Right atrium auricular region (tissue), 2 donors: ENCODE data around the gene SYNM. TPM values are rescaled to one million over a fixed set of nuclear protein-coding genes. Genes with fewer than 3 reads are reported as not detected.
A peak's percentile ranks its signal among the peaks of the same experiment; 100 is the strongest.

ENCODE experiments used
- DNase-seq: peaks from one replicate; pipeline ENCODE4 v3.0.0-alpha.2; 2019; ENCODE audit warnings: low spot score
- H3K27ac ChIP-seq, 2 donors: fragments of 200-600 bp; sonication (generic); 1 replicate in 1 of 2; 2 replicates in 1 of 2; pipeline ENCODE4 v1.5.1; 2016 to 2019
- H3K27me3 ChIP-seq, 2 donors: fragments of 200-600 bp; sonication (generic); one replicate each; pipeline versions ENCODE4 v1.5.1 to v1.6.0; 2017 to 2019
- H3K36me3 ChIP-seq: fragments of 200-600 bp; sonication (generic); one replicate; pipeline ENCODE4 v1.5.1; 2016
- H3K4me1 ChIP-seq, 2 donors: fragments of 200-600 bp; sonication (generic); one replicate each; pipeline versions ENCODE4 v1.5.1 to v1.6.0; 2017 to 2019
- H3K4me3 ChIP-seq, 2 donors: fragments of 200-600 bp; sonication (generic); 1 replicate in 1 of 2; 2 replicates in 1 of 2; pipeline ENCODE4 v1.5.1; 2017 to 2019; ENCODE audit warnings: mild to moderate bottlenecking in 1 of 2, moderate library complexity in 1 of 2
- H3K9me3 ChIP-seq, 2 donors: fragments of 200-600 bp; sonication (generic); one replicate each; pipeline ENCODE4 v1.5.1; 2019
- total RNA-seq, 2 donors: library from RNA; depleted of rRNA; stranded (reverse); fragments of >200 nt; gene quantifications; one replicate each; pipeline ENCODE4 v1.1.0, GENCODE V29; 2016
- TF ChIP-seq, protein P1 (sequence below), 2 donors: fragments of 200-600 bp; sonication (generic); IDR thresholded peaks; one replicate each; pipeline ENCODE4 v1.5.1; 2019; ENCODE audit warnings: antibody characterized with exemption in 2 of 2

The SYNM gene, protein sequence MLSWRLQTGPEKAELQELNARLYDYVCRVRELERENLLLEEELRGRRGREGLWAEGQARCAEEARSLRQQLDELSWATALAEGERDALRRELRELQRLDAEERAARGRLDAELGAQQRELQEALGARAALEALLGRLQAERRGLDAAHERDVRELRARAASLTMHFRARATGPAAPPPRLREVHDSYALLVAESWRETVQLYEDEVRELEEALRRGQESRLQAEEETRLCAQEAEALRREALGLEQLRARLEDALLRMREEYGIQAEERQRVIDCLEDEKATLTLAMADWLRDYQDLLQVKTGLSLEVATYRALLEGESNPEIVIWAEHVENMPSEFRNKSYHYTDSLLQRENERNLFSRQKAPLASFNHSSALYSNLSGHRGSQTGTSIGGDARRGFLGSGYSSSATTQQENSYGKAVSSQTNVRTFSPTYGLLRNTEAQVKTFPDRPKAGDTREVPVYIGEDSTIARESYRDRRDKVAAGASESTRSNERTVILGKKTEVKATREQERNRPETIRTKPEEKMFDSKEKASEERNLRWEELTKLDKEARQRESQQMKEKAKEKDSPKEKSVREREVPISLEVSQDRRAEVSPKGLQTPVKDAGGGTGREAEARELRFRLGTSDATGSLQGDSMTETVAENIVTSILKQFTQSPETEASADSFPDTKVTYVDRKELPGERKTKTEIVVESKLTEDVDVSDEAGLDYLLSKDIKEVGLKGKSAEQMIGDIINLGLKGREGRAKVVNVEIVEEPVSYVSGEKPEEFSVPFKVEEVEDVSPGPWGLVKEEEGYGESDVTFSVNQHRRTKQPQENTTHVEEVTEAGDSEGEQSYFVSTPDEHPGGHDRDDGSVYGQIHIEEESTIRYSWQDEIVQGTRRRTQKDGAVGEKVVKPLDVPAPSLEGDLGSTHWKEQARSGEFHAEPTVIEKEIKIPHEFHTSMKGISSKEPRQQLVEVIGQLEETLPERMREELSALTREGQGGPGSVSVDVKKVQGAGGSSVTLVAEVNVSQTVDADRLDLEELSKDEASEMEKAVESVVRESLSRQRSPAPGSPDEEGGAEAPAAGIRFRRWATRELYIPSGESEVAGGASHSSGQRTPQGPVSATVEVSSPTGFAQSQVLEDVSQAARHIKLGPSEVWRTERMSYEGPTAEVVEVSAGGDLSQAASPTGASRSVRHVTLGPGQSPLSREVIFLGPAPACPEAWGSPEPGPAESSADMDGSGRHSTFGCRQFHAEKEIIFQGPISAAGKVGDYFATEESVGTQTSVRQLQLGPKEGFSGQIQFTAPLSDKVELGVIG (N-terminal part only)
- 100 to 1,000 TPM; 211 to 258 TPM for total RNA-seq

DNA sequence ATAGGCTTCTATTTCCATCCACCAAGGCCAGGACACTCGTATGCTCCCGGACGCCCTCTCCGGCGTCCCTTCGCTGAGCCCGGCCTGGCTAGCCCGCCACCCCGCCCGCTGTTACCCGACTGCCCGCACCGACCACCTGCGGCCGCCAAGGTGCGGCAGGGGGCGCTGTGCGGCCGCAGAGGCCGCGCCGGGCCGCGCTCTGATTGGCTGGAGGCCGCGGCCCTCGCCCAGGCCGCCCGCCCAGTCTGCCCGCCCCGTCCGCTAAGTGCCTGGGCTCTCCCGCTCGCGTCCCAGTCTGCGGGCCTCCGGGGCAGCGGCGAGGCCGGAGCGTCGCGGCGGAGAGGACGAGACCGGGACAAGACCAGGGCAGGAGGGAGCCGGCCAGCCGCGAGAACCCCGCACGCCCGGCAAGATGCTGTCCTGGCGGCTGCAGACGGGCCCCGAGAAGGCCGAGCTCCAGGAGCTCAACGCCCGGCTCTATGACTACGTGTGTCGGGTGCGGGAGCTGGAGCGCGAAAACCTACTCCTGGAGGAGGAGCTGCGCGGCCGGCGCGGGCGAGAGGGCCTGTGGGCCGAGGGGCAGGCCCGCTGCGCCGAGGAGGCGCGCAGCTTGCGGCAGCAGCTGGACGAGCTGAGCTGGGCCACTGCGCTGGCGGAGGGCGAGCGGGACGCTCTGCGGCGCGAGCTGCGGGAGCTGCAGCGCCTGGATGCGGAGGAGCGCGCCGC, at the start of gene SYNM:
SYNM (plus strand) TSS at position 293 of the 726 bp plus-strand sequence; CDS start at position 413, 120 bp downstream.
- TF ChIP-seq, protein P1, sequence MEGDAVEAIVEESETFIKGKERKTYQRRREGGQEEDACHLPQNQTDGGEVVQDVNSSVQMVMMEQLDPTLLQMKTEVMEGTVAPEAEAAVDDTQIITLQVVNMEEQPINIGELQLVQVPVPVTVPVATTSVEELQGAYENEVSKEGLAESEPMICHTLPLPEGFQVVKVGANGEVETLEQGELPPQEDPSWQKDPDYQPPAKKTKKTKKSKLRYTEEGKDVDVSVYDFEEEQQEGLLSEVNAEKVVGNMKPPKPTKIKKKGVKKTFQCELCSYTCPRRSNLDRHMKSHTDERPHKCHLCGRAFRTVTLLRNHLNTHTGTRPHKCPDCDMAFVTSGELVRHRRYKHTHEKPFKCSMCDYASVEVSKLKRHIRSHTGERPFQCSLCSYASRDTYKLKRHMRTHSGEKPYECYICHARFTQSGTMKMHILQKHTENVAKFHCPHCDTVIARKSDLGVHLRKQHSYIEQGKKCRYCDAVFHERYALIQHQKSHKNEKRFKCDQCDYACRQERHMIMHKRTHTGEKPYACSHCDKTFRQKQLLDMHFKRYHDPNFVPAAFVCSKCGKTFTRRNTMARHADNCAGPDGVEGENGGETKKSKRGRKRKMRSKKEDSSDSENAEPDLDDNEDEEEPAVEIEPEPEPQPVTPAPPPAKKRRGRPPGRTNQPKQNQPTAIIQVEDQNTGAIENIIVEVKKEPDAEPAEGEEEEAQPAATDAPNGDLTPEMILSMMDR (IDR thresholded peaks at IDR 0.05) = peak; percentile 92 to 94
- Histone ChIP-seq H3K36me3 (peaks cover 17% of the 10 kb centered on the region), H3K27me3 (no peaks in the 10 kb centered on the region), H3K4me1 (peaks cover 0 to 44% of the 10 kb centered on the region in 2 donors), H3K27ac (peak within 1 kb of the TSS; percentile 92), H3K4me3 (peak within 1 kb of the TSS; percentile 71 to 85), H3K9me3 (no peaks in the 10 kb centered on the region)
- peak; percentile 77 for DNase-seq

DNA sequence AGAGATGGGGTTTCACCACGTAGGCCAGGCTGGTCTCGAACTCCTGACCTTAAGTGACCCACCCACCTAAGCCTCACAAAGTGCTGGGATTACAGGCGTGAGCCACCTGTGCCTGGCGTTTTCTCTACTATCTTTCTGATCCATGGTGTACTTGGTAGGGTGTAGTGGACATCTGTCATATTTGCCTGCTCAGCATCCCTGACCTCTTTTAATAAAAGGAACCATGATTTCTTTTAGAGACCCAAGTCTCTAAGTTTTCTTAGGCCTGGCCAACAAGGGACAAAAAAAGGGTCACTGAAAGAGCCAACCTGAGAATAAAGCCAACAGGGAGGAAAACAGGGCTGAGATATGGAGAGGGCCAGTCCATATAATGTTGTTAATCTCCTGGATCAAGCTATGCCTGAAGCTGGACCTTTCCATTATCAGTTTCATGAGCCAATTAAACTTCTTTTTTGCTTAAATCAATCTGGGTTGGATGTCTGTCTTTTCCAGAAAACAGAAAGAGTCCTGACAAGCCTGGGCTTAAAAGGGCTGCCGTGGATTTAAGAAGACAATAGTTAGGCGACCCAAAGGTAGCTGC, 49.2 kb upstream of the SYNM start:
- DNase-seq = peak; percentile 46
- peak overlapping the region; percentile 89 to 91 for H3K27ac ChIP-seq

DNA sequence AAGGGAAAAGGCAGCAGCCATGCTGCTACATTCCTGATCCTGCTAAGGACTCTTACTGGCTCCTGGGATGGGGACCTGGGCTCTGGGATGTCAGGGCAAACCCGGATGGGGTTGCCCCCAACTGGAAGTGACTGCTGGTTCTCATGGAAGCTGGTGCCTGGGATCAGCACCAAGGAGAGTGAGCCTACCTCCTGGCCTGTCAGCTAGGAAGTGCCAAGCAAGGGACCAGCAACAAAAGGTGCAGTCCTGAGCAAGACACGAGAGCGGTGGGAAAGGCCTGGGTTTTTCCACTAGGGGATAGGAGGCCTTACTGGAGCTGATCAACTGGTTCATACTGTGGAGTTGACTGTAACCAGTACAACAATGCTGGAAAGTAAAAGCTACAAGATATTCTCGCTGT, 47.9 kb upstream of the SYNM start:
- H3K27me3 ChIP-seq = no peaks in the 10 kb centered on the region
- H3K36me3 ChIP-seq = no peaks in the 10 kb centered on the region
- H3K9me3 ChIP-seq = no peaks in the 10 kb centered on the region
- H3K4me1 ChIP-seq = peaks cover 0 to 17% of the 10 kb centered on the region in 2 donors
- H3K27ac ChIP-seq = peak overlapping the region; percentile 89 to 91
- TF ChIP-seq, protein P1 (IDR thresholded peaks at IDR 0.05) = no peak
- no peak overlapping the region for H3K4me3 ChIP-seq
- DNase-seq = peak; percentile 58

More for the DNA sequence above, 49.2 kb upstream of the SYNM start:
- Histone ChIP-seq H3K4me1 (peaks cover 0 to 17% of the 10 kb centered on the region in 2 donors), H3K4me3 (no peak overlapping the region), H3K36me3 (no peaks in the 10 kb centered on the region), H3K9me3 (no peaks in the 10 kb centered on the region), H3K27me3 (no peaks in the 10 kb centered on the region)
- TF ChIP-seq, protein P1 (IDR thresholded peaks at IDR 0.05) = no peak

DNA sequence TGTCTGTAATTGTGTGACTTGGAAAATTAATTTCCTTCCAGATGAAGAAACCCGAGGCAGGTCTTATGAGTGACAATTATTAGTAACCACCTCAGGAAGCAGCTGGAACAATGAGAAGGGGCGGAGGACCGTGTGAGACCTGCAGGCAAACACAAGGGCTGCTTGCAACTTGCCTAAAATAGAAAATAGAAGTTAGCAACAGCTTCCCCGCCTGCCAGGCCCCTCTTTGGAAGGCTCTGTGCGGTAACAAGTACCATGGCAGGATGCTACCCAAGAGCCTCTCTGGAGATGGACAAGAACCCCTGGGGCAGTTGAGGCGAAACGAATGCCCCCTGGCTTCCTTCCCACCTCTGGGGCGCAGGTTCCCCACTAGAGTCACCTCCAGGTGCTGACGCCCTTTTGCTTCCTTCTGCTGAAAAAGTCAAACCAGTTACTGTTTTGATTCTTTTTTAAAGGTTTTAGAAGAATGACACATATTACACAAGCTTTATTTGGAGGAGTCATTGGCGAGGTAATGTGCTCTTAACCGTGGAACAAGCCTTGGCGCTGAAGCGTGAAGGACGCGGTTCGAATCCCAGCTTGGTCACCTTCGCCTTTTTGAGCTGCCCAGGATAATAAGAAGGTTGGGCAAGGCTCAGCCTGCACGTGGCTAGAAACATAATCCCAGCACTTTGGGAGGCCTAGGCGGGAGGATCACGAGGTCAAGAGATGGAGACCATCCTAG, 47.0 kb upstream of the SYNM start:
- Histone ChIP-seq H3K4me1 (peaks cover 0 to 17% of the 10 kb centered on the region in 2 donors), H3K4me3 (peak overlapping the region in 1 of 2 donors; percentile 63), H3K27me3 (no peaks in the 10 kb centered on the region), H3K36me3 (no peaks in the 10 kb centered on the region), H3K9me3 (no peaks in the 10 kb centered on the region), H3K27ac (peak overlapping the region; percentile 89 to 91)
- DNase-seq = peak; percentile 59
- TF ChIP-seq, protein P1 (IDR thresholded peaks at IDR 0.05) = no peak
